ENCODE measurements around the gene ANKRD63.

Gene ANKRD63

GRCh38 chr15:40255033-40255432 lies 27.8 kb downstream of the ANKRD63 start:
- no peak for DNase-seq

- DNase-seq, result no peak
These were observed 28.4 kb downstream of the ANKRD63 start for GRCh38 chr15:40254452-40254851.

- DNase-seq, result no peak
These were observed 29.6 kb downstream of the ANKRD63 start for GRCh38 chr15:40253167-40253790.

- DNase-seq, result no peak
These were observed 30.3 kb downstream of the ANKRD63 start for GRCh38 chr15:40252438-40253166.

GRCh38 chr15:40252141-40252437 lies 30.8 kb downstream of the ANKRD63 start:
- no peak for DNase-seq

GRCh38 chr15:40251486-40252140 lies 31.3 kb downstream of the ANKRD63 start:
- no peak for DNase-seq

- DNase-seq, result no peak
These were observed 31.9 kb downstream of the ANKRD63 start for GRCh38 chr15:40250771-40251483.

GRCh38 chr15:40250304-40250656 lies 32.6 kb downstream of the ANKRD63 start:
- no peak for DNase-seq

- no peak for DNase-seq
These were observed 33.2 kb downstream of the ANKRD63 start for GRCh38 chr15:40249477-40250303.

- DNase-seq, result no peak
These were observed 34.7 kb downstream of the ANKRD63 start for GRCh38 chr15:40248006-40248783.

GRCh38 chr15:40247406-40247971 lies 35.4 kb downstream of the ANKRD63 start:
- DNase-seq, result no peak

GRCh38 chr15:40246496-40247280 lies 36.2 kb downstream of the ANKRD63 start:
- no peak for DNase-seq

GRCh38 chr15:40245666-40246450 lies 37.0 kb downstream of the ANKRD63 start:
- DNase-seq, result no peak

GRCh38 chr15:40244961-40245523 lies 37.8 kb downstream of the ANKRD63 start:
- no peak for DNase-seq

GRCh38 chr15:40243126-40243810 lies 39.6 kb downstream of the ANKRD63 start:
- no peak for DNase-seq

GRCh38 chr15:40242601-40243000 lies 40.3 kb downstream of the ANKRD63 start:
- DNase-seq, result no peak

- DNase-seq, result no peak
These were observed 40.7 kb downstream of the ANKRD63 start for GRCh38 chr15:40242213-40242599.

GRCh38 chr15:40241269-40242212 lies 41.3 kb downstream of the ANKRD63 start:
- DNase-seq, result no peak

All from NCI-H446 treated with DMSO at 0.1 percent for 48 hours (cell line).